Neuronal stem cell (in vitro differentiated cells): ENCODE measurements around the gene ADH5.

ENCODE experiments used
- DNase-seq: peaks from one replicate; pipeline ENCODE4 v3.0.0-alpha.2; 2013; ENCODE audit warnings: low spot score
- H2AFZ ChIP-seq: one replicate; pipeline ENCODE4 v1.6.1; 2013; ENCODE audit warnings: mild to moderate bottlenecking, low read length, inconsistent platforms
- H2AK5ac ChIP-seq: 2 replicates; pipeline ENCODE4 v1.6.1; 2013; ENCODE audit warnings: low read depth, mild to moderate bottlenecking, inconsistent platforms, low read length, moderate library complexity, mixed read lengths
- H2BK120ac ChIP-seq: 2 replicates; pipeline ENCODE4 v1.6.1; 2013; ENCODE audit warnings: low read depth, mild to moderate bottlenecking, inconsistent platforms, low read length, moderate library complexity, mixed read lengths
- H2BK12ac ChIP-seq: one replicate; pipeline ENCODE4 v1.6.1; 2013; ENCODE audit warnings: low read length, inconsistent platforms
- H2BK15ac ChIP-seq: 2 replicates; pipeline ENCODE4 v1.6.1; 2013; ENCODE audit warnings: mild to moderate bottlenecking, low read length, inconsistent platforms, mixed read lengths
- H2BK5ac ChIP-seq: one replicate; pipeline ENCODE4 v1.6.1; 2013; ENCODE audit warnings: inconsistent platforms, mild to moderate bottlenecking, low read length, moderate library complexity
- H3K14ac ChIP-seq: one replicate; pipeline ENCODE4 v1.6.1; 2013; ENCODE audit warnings: low read length, inconsistent platforms
- H3K18ac ChIP-seq: 2 replicates; pipeline ENCODE4 v1.6.1; 2013; ENCODE audit warnings: low read length, inconsistent platforms
- H3K23ac ChIP-seq: 2 replicates; pipeline ENCODE4 v1.6.1; 2013; ENCODE audit warnings: low read depth, mild to moderate bottlenecking, mixed read lengths, low read length, inconsistent platforms; ENCODE audit not compliant: poor library complexity
- H3K27ac ChIP-seq: replicated peaks from 3 replicates; pipeline ENCODE4 v1.5.1; 2013; ENCODE audit warnings: low read length, inconsistent platforms
- H3K27me3 ChIP-seq, 3 experiments: 2 replicates each; pipeline ENCODE4 v1.6.1; 2013; ENCODE audit warnings: low read length in 3 of 3, mild to moderate bottlenecking in 2 of 3, inconsistent platforms in 1 of 3, low read depth in 1 of 3, mixed read lengths in 1 of 3, moderate library complexity in 1 of 3; ENCODE audit not compliant: control insufficient read depth in 3 of 3, insufficient read depth in 3 of 3
- H3K36me3 ChIP-seq, 2 donors: replicated peaks in 1 of 2; 2 replicates each; pipeline ENCODE4 v1.6.1; 2013; ENCODE audit warnings: low read length in 2 of 2; ENCODE audit not compliant: control insufficient read depth in 2 of 2, insufficient read depth in 2 of 2
- H3K4ac ChIP-seq: 2 replicates; pipeline ENCODE4 v1.6.1; 2013; ENCODE audit warnings: inconsistent platforms, mild to moderate bottlenecking, low read length, moderate library complexity
- H3K4me1 ChIP-seq, 2 donors: 1 replicate in 1 of 2; 2 replicates in 1 of 2; pipeline ENCODE4 v1.6.1; 2013; ENCODE audit warnings: low read length in 2 of 2, low read depth in 1 of 2; ENCODE audit not compliant: control insufficient read depth in 2 of 2, insufficient read depth in 1 of 2
- H3K4me2 ChIP-seq: one replicate; pipeline ENCODE4 v1.6.1; 2013; ENCODE audit warnings: mild to moderate bottlenecking, low read length, inconsistent platforms; ENCODE audit not compliant: insufficient read depth, poor library complexity, severe bottlenecking
- H3K4me3 ChIP-seq, 2 donors: 2 replicates each; pipeline ENCODE4 v1.5.1; 2013; ENCODE audit warnings: low read length in 2 of 2, mild to moderate bottlenecking in 2 of 2, inconsistent platforms in 1 of 2, moderate library complexity in 1 of 2
- H3K79me1 ChIP-seq: one replicate; pipeline ENCODE4 v1.6.1; 2013; ENCODE audit warnings: low read depth, mild to moderate bottlenecking, inconsistent platforms, low read length, moderate library complexity
- H3K9ac ChIP-seq: one replicate; pipeline ENCODE4 v1.6.1; 2013; ENCODE audit warnings: mild to moderate bottlenecking, low read depth, low read length, inconsistent platforms; ENCODE audit not compliant: poor library complexity
- H3K9me3 ChIP-seq, 2 donors: replicated peaks in 1 of 2; 2 replicates each; pipeline versions ENCODE3 to v1.6.1; 2013; ENCODE audit warnings: low read length in 2 of 2, mild to moderate bottlenecking in 2 of 2, inconsistent platforms in 1 of 2, low read depth in 1 of 2, mixed read lengths in 1 of 2, moderate library complexity in 1 of 2; ENCODE audit not compliant: control insufficient read depth in 2 of 2, insufficient read depth in 1 of 2
- H4K8ac ChIP-seq: one replicate; pipeline ENCODE4 v1.6.1; 2013; ENCODE audit warnings: low read depth, mild to moderate bottlenecking, inconsistent platforms, low read length, moderate library complexity
- H4K91ac ChIP-seq: one replicate; pipeline ENCODE4 v1.6.1; 2013; ENCODE audit warnings: low read length, low read depth, mild to moderate bottlenecking, inconsistent platforms; ENCODE audit not compliant: poor library complexity
- WGBS, 2 donors: extraction: QIAGEN DNeasy Blood & Tissue Kit; methylation state at CpG; one replicate each; pipeline ENCODE4 v1.1.7; 2013; ENCODE audit warnings: missing lambda C conversion rate in 2 of 2, mixed read lengths in 1 of 2; ENCODE audit not compliant: insufficient read length in 2 of 2, insufficient replicate concordance in 1 of 2; ENCODE audit errors: extremely low coverage in 2 of 2; 5-methylcytosine and 5-hydroxymethylcytosine counted together

Gene ADH5

GRCh38 chr4:99043346-99043745 lies 45.2 kb downstream of the ADH5 start:
- peaks cover 4 to 84% of the 10 kb centered on the region in 2 donors for H3K36me3 ChIP-seq
- no peak overlapping the region for H3K18ac ChIP-seq
- H2BK15ac ChIP-seq: no peak overlapping the region
- no peak overlapping the region for H3K14ac ChIP-seq
- no peak overlapping the region for H3K4ac ChIP-seq
- H2BK12ac ChIP-seq: no peak overlapping the region
- DNase-seq: no peak
- no peaks in the 10 kb centered on the region for H3K79me1 ChIP-seq
- H3K27me3 ChIP-seq: no peaks in the 10 kb centered on the region
- H4K91ac ChIP-seq: no peak overlapping the region
- WGBS, 2 donors: no CpG with 5 or more reads among the region's 2 CpGs
- H2BK120ac ChIP-seq: no peak overlapping the region
- no peak overlapping the region for H3K9ac ChIP-seq
- no peak overlapping the region for H3K4me2 ChIP-seq
- no peak overlapping the region for H4K8ac ChIP-seq
- no peak overlapping the region for H2BK5ac ChIP-seq
- H2AFZ ChIP-seq: no peak overlapping the region
- no peak overlapping the region for H3K23ac ChIP-seq
- H3K27ac ChIP-seq: no peak overlapping the region
- no peak overlapping the region for H2AK5ac ChIP-seq
- H3K9me3 ChIP-seq: peaks cover 0 to 2% of the 10 kb centered on the region in 2 donors
- no peak overlapping the region for H3K4me3 ChIP-seq
- H3K4me1 ChIP-seq: no peaks in the 10 kb centered on the region

GRCh38 chr4:99038213-99038612 lies 50.4 kb downstream of the ADH5 start:
- H3K9ac ChIP-seq: no peak overlapping the region
- H2AFZ ChIP-seq: no peak overlapping the region
- no peak overlapping the region for H2BK5ac ChIP-seq
- no peak overlapping the region for H4K91ac ChIP-seq
- H3K14ac ChIP-seq: no peak overlapping the region
- H2BK120ac ChIP-seq: no peak overlapping the region
- no peak overlapping the region for H3K23ac ChIP-seq
- no peak for DNase-seq
- H3K4me3 ChIP-seq: no peak overlapping the region
- H3K27ac ChIP-seq: no peak overlapping the region
- H2BK15ac ChIP-seq: no peak overlapping the region
- H3K27me3 ChIP-seq: no peaks in the 10 kb centered on the region
- H3K18ac ChIP-seq: no peak overlapping the region
- peaks cover 2 to 23% of the 10 kb centered on the region in 2 donors for H3K9me3 ChIP-seq
- H3K36me3 ChIP-seq: peaks cover 1 to 81% of the 10 kb centered on the region in 2 donors
- H3K79me1 ChIP-seq: no peaks in the 10 kb centered on the region
- no peak overlapping the region for H3K4ac ChIP-seq
- H3K4me2 ChIP-seq: no peak overlapping the region
- WGBS, 2 donors: no CpG with 5 or more reads among the region's 1 CpG
- H2AK5ac ChIP-seq: no peak overlapping the region
- H4K8ac ChIP-seq: no peak overlapping the region
- no peaks in the 10 kb centered on the region for H3K4me1 ChIP-seq
- no peak overlapping the region for H2BK12ac ChIP-seq

GRCh38 chr4:99033956-99034355 lies 54.6 kb downstream of the ADH5 start:
- H3K4me3 ChIP-seq: no peak overlapping the region
- no peak for DNase-seq
- peaks cover 1 to 74% of the 10 kb centered on the region in 2 donors for H3K36me3 ChIP-seq
- H3K9me3 ChIP-seq: peaks cover 2 to 23% of the 10 kb centered on the region in 2 donors
- H2AFZ ChIP-seq: no peak overlapping the region
- no peaks in the 10 kb centered on the region for H3K4me1 ChIP-seq
- no peak overlapping the region for H4K91ac ChIP-seq
- H3K14ac ChIP-seq: no peak overlapping the region
- H4K8ac ChIP-seq: no peak overlapping the region
- H2AK5ac ChIP-seq: no peak overlapping the region
- H3K27me3 ChIP-seq: no peaks in the 10 kb centered on the region
- H3K18ac ChIP-seq: no peak overlapping the region
- H2BK15ac ChIP-seq: no peak overlapping the region
- no CpG with 5 or more reads among the region's 4 CpGs for WGBS, 2 donors
- H3K23ac ChIP-seq: no peak overlapping the region
- H3K9ac ChIP-seq: no peak overlapping the region
- H2BK120ac ChIP-seq: no peak overlapping the region
- H2BK12ac ChIP-seq: no peak overlapping the region
- no peak overlapping the region for H3K4me2 ChIP-seq
- H3K79me1 ChIP-seq: no peaks in the 10 kb centered on the region
- no peak overlapping the region for H3K4ac ChIP-seq
- H2BK5ac ChIP-seq: no peak overlapping the region
- H3K27ac ChIP-seq: no peak overlapping the region

GRCh38 chr4:99029852-99030251 lies 58.7 kb downstream of the ADH5 start:
- Histone ChIP-seq H3K23ac (no peak overlapping the region), H2BK12ac (no peak overlapping the region), H3K14ac (no peak overlapping the region), H3K27ac (no peak overlapping the region), H2AK5ac (no peak overlapping the region), H3K9me3 (no peaks in the 10 kb centered on the region), H4K91ac (no peak overlapping the region), H3K4me3 (no peak overlapping the region), H3K4ac (no peak overlapping the region), H3K4me1 (no peaks in the 10 kb centered on the region), H4K8ac (no peak overlapping the region), H2BK15ac (no peak overlapping the region), H3K36me3 (peaks cover 1 to 48% of the 10 kb centered on the region in 2 donors), H2BK120ac (no peak overlapping the region), H3K79me1 (peaks cover 2% of the 10 kb centered on the region), H2BK5ac (no peak overlapping the region), H3K9ac (no peak overlapping the region), H3K18ac (no peak overlapping the region), H3K4me2 (no peak overlapping the region), H2AFZ (no peak overlapping the region), H3K27me3 (no peaks in the 10 kb centered on the region)
- WGBS, 2 donors: no CpG with 5 or more reads among the region's 3 CpGs
- no peak for DNase-seq
